Heart right ventricle (tissue), 16 donors: ENCODE results near the gene LAMC3. TPM values are rescaled to one million over a fixed set of nuclear protein-coding genes. Genes with fewer than 3 reads are reported as not detected.

Experiments used
- ATAC-seq, 8 donors: fragments of 200-7000 bp; cut with Tn5 transposase; one replicate each; pipeline ENCODE4 v1.9.1; 2020; ENCODE audit warnings: mild to moderate bottlenecking in 8 of 8, moderate library complexity in 8 of 8, moderate number of reproducible peaks in 1 of 8
- DNase-seq, 2 donors: peaks; one replicate each; pipeline ENCODE4 v3.0.0-alpha.2; 2020
- H3K27ac ChIP-seq, 10 donors: fragments of 200-600 bp; sonication (generic) in 2 of 10; one replicate each; pipeline versions ENCODE4 v1.5.0 to v1.8.0; 2020 to 2022; ENCODE audit warnings: mild to moderate bottlenecking in 3 of 10
- H3K27me3 ChIP-seq, 7 donors: fragments of 200-600 bp; one replicate each; pipeline ENCODE4 v1.8.0; 2021 to 2022; ENCODE audit warnings: mild to moderate bottlenecking in 2 of 7
- H3K36me3 ChIP-seq, 9 donors: fragments of 200-600 bp; sonication (generic) in 1 of 9; one replicate each; pipeline versions ENCODE4 v1.5.0 to v1.8.0; 2020 to 2022; ENCODE audit warnings: mild to moderate bottlenecking in 2 of 9
- H3K4me1 ChIP-seq, 9 donors: fragments of 200-600 bp; sonication (generic) in 1 of 9; one replicate each; pipeline versions ENCODE4 v1.5.0 to v1.8.0; 2020 to 2022; ENCODE audit warnings: mild to moderate bottlenecking in 4 of 9
- H3K4me3 ChIP-seq, 10 donors: fragments of 200-600 bp; sonication (generic) in 2 of 10; one replicate each; pipeline versions ENCODE4 v1.5.0 to v1.8.0; 2020 to 2022; ENCODE audit warnings: mild to moderate bottlenecking in 7 of 10, moderate library complexity in 2 of 10
- H3K9me3 ChIP-seq, 11 donors: fragments of 200-600 bp in 10 of 11; sonication (generic) in 2 of 11; one replicate each; pipeline versions ENCODE4 v1.5.0 to v1.8.0; 2013 to 2022; ENCODE audit warnings: mild to moderate bottlenecking in 2 of 11, control low read depth in 1 of 11, moderate library complexity in 1 of 11
- WGBS, 2 donors: extraction: QIAGEN DNeasy Blood & Tissue Kit; methylation state at CpG; one replicate each; pipeline ENCODE4 v1.1.7; 2013; ENCODE audit warnings: inconsistent platforms in 1 of 2; 5-methylcytosine and 5-hydroxymethylcytosine counted together
- intact Hi-C, 10 donors: fragments of 100-400 bp; cut with DNase I; formaldehyde crosslinking; loops; one replicate each; pipeline versions ENCODE4 v1.11.1 to v1.14.2; 2022
- polyA plus RNA-seq, 2 donors: library from polyadenylated mRNA; stranded (reverse); fragments of 200-250 nt; gene quantifications; one replicate each; pipeline ENCODE4 v1.2.3, GENCODE V29; 2013
- total RNA-seq, 10 donors: library from RNA; stranded (reverse); fragmentation: NEBNext Ultra II Directional in 3 of 10; extraction: Animal tissue kit (Norgen Biotek cat#: 25700) in 3 of 10; gene quantifications; one replicate each; pipeline versions ENCODE4 v1.2.1 to v1.2.4, GENCODE V29; 2021 to 2023
- TF ChIP-seq, protein P1 (sequence below), 9 donors: fragments of 200-600 bp; sonication (generic) in 2 of 9; IDR thresholded peaks; one replicate each; pipeline versions ENCODE4 v1.5.0 to v1.8.0; 2021 to 2022; ENCODE audit warnings: antibody characterized with exemption in 9 of 9, mild to moderate bottlenecking in 5 of 9, moderate library complexity in 1 of 9
- donor health status: Arrhythmogenic right ventricular cardiomyopathy.
- donor health status: ischemic (EF 13 %, LVEDD 7.1; RV severe dilation, severe dysfunction).
- donor health status: healthy with polysubstance abuse.
- donor health status: DM: no; HTN: yes; CAD: no.
- donor health status: DM: no; HTN: no; CAD: no.
- donor health status: ischemic (EF 25% LVEDD 6.9; RV normal size, moderate dysfunction).
- donor health status: ischemic (EF 25% LVEDD 5.7; RV mildly dilated, moderate dysfunction).
- donor health status: healthy.
- donor health status: DM: yes; HTN: yes; CAD: no.
- donor health status: Ischemic cardiomyopathy.
- donor health status: ischemic (EF 35%, LVEDD 5.7; RV mildly dilated, moderate dysfunction).
- donor health status: nonischemic (EF 11% LVEDD 7.7; RV severe dilation, severe dysfunction).
- donor health status: DM: yes; HTN: yes; CAD: no.
- donor health status: PGD.
- donor health status: ischemic (EF 29% LVEDD 5.4; RV normal size, mild dysfunction).
- donor health status: nonischemic (EF 23%, LVEDD 6.1; RV moderate dilation, normal function).

The LAMC3 gene
- total and polyA plus RNA-seq, 12 donors, result 0.07 to 5.4 (median 0.30) TPM; not detected in 1

GRCh38 chr9:131100445-131100844 lies 91.5 kb downstream of the LAMC3 start:
- no peak for ATAC-seq
- peak overlapping the region in 4 of 10 donors; percentile 0 to 85 (median 56) for H3K27ac ChIP-seq
- intact Hi-C loops, result no loop called here
- DNase-seq, result no peak
- no peak overlapping the region for H3K4me3 ChIP-seq
- no peaks in the 10 kb centered on the region for H3K9me3 ChIP-seq
- TF ChIP-seq, protein P1, sequence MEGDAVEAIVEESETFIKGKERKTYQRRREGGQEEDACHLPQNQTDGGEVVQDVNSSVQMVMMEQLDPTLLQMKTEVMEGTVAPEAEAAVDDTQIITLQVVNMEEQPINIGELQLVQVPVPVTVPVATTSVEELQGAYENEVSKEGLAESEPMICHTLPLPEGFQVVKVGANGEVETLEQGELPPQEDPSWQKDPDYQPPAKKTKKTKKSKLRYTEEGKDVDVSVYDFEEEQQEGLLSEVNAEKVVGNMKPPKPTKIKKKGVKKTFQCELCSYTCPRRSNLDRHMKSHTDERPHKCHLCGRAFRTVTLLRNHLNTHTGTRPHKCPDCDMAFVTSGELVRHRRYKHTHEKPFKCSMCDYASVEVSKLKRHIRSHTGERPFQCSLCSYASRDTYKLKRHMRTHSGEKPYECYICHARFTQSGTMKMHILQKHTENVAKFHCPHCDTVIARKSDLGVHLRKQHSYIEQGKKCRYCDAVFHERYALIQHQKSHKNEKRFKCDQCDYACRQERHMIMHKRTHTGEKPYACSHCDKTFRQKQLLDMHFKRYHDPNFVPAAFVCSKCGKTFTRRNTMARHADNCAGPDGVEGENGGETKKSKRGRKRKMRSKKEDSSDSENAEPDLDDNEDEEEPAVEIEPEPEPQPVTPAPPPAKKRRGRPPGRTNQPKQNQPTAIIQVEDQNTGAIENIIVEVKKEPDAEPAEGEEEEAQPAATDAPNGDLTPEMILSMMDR (IDR thresholded peaks at IDR 0.05), result no peak
- H3K27me3 ChIP-seq, result peaks cover 0 to 32% (median 18%) of the 10 kb centered on the region in 7 donors
- H3K4me1 ChIP-seq, result peaks cover 9 to 74% (median 36%) of the 10 kb centered on the region in 9 donors
- 78 to 85% methylated on average over 9 of the region's 9 CpGs for WGBS, 2 donors
- no peaks in the 10 kb centered on the region for H3K36me3 ChIP-seq

DNA sequence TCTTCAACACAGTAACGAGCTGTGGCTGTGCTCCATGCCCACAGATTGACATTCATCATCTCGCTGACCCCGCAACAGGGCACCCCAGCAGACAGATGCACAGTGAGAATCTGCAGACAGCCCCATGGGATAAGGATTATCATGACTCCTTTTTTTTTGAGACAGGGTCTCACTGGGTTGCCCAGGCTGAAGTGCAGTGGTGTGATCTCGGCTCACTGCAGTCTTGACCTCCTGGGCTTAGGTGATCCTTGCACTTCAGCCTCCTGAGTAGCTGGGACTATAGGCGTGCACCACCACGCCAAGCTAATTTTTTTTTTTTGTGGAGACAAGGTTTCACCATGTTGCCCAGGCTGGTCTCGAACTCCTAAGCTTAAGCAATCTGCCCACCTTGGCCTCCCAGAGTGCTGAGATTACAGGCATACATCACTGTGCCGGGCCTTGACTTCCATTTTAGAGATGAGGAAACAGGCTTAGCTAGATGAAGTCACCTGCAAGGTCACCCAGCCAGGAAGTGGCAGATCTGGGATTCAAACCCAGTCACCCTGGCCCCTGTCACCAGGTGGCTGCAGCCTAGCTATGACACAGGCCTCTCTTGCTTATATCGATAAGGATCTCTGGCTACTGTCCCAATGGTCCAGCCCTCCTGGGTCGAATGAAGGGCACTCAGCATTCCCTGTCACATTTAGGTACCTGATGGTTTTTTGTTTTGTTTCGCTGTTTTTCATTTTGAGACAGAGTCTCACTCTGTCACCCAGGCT lies 92.4 kb downstream of the LAMC3 start:
- TF ChIP-seq, protein P1 (IDR thresholded peaks at IDR 0.05), result no peak
- peaks cover 0 to 23% (median 10%) of the 10 kb centered on the region in 7 donors for H3K27me3 ChIP-seq
- intact Hi-C loops, result no loop called here
- H3K36me3 ChIP-seq, result peaks cover 0 to 9% (median 0%) of the 10 kb centered on the region in 9 donors
- ATAC-seq (no peak), DNase-seq (no peak)
- no peaks in the 10 kb centered on the region for H3K9me3 ChIP-seq
- H3K4me1 ChIP-seq, result peaks cover 6 to 72% (median 32%) of the 10 kb centered on the region in 9 donors
- WGBS, 2 donors, result 86 to 88% methylated on average over 11 of the region's 11 CpGs
- peak overlapping the region in 6 of 10 donors; percentile 36 to 78 (median 62) for H3K27ac ChIP-seq
- H3K4me3 ChIP-seq, result no peak overlapping the region

- intact Hi-C loops, result no loop called here
- H3K4me3 ChIP-seq, result peak overlapping the region in 4 of 10 donors; percentile 1 to 24 (median 14)
- H3K36me3 ChIP-seq, result peaks cover 0 to 10% (median 0%) of the 10 kb centered on the region in 9 donors
- peaks cover 6 to 75% (median 32%) of the 10 kb centered on the region in 9 donors for H3K4me1 ChIP-seq
- H3K27me3 ChIP-seq, result peaks cover 0 to 6% (median 0%) of the 10 kb centered on the region in 7 donors
- TF ChIP-seq, protein P1 (IDR thresholded peaks at IDR 0.05), result no peak
- ATAC-seq (no peak), DNase-seq (no peak)
- no peaks in the 10 kb centered on the region for H3K9me3 ChIP-seq
- WGBS, 2 donors, result 80 to 83% methylated on average over 9 of the region's 9 CpGs
- H3K27ac ChIP-seq, result peak overlapping the region in 8 of 10 donors; percentile 22 to 78 (median 55)
Observed at GRCh38 chr9:131103024-131103423, 94.0 kb downstream of the LAMC3 start.

DNA sequence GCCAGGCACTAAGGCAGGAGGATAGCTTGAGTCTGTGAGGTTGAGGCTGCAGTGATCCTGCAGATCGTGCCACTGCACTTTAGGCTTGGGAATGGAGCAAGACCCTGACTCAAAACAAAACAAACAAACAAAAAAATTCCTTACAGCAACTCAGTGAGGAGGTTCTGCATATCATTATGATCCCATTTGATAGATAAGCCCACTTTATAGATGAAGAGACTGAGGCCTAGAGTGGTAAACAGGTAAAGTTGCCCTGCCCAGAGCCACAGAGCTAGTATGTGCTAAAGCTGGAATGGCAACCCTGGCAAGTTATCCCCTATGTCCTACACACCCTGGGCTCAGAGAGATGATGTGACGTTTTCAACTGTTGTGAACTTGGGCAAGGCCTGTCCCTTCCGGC lies 94.6 kb downstream of the LAMC3 start:
- 90 to 93% methylated on average over 3 of the region's 3 CpGs for WGBS, 2 donors
- Histone ChIP-seq H3K36me3 (peaks cover 0 to 10% (median 0%) of the 10 kb centered on the region in 9 donors), H3K27me3 (peaks cover 0 to 1% (median 0%) of the 10 kb centered on the region in 7 donors), H3K9me3 (no peaks in the 10 kb centered on the region), H3K4me3 (no peak overlapping the region), H3K4me1 (peaks cover 3 to 75% (median 32%) of the 10 kb centered on the region in 9 donors), H3K27ac (peak overlapping the region in 3 of 10 donors; percentile 46 to 78 (median 63))
- DNase-seq (no peak), ATAC-seq (no peak)
- TF ChIP-seq, protein P1 (IDR thresholded peaks at IDR 0.05), result no peak
- intact Hi-C loops, result no loop called here
